ENCODE data around the gene NANP. TPM values are rescaled to one million over a fixed set of nuclear protein-coding genes. Genes with fewer than 3 reads are reported as not detected.
"Not testable (repeated sequence)": the region's sequence is repeated elsewhere in the genome, so short reads cannot be mapped to it uniquely, and the experiment has no call there.

Gene NANP
- polyA plus RNA-seq, 2 of the 4 experiments (the other 2 are of a cell fraction) = 11.2 to 11.4 TPM

- DNase-seq (ENCODE audit: low read depth in 1 of 2, low spot score in 1 of 2); H3K4me3 ChIP-seq; POLR2A ChIA-PET; FAIRE-seq; H3K4me2 ChIP-seq; H3K9me3 ChIP-seq; H3K4me1 ChIP-seq; ATAC-seq; CTCF ChIA-PET; H3K27ac ChIP-seq: not testable (repeated sequence)
- 92% methylated on average over 4 of the region's 4 CpGs for WGBS (ENCODE audit: missing lambda C conversion rate)
Measured at GRCh38 chr20:25652866-25653265, 29.1 kb upstream of the NANP start.

GRCh38 chr20:25644814-25645213 lies 21.0 kb upstream of the NANP start:
- Histone ChIP-seq H3K4me2 (no peak overlapping the region), H3K4me1 (no peaks in the 10 kb centered on the region), H3K27ac (no peak overlapping the region), H3K9me3 (peaks cover 9% of the 10 kb centered on the region; the same call in 1 of the 3 replicates), H3K4me3 (no peak overlapping the region)
- no peak for TF ChIP-seq ZSCAN20 (CRISPR knock-in tag; IDR thresholded peaks at IDR 0.05)
- TF ChIP-seq FOSL2 (IDR thresholded peaks at IDR 0.05) = no peak
- no peak for TF ChIP-seq FOSL2 (CRISPR knock-in tag; IDR thresholded peaks at IDR 0.05)
- TF ChIP-seq ESRRA (IDR thresholded peaks at IDR 0.05; ENCODE audit: borderline replicate concordance, low read length) = no peak
- TF ChIP-seq ELK1 (IDR thresholded peaks at IDR 0.05; ENCODE audit: low read depth, low read length) = no peak
- DNase-seq (ENCODE audit: low read depth in 1 of 2, low spot score in 1 of 2) = no peak
- ChIA-PET CTCF (no interaction called here), POLR2A (no interaction called here)
- ATAC-seq = no peak
- WGBS (ENCODE audit: missing lambda C conversion rate) = 90% methylated on average over 3 of the region's 3 CpGs
- FAIRE-seq = no peak

GRCh38 chr20:25643716-25644115 lies 19.9 kb upstream of the NANP start:
- TF ChIP-seq ZSCAN20 (CRISPR knock-in tag; IDR thresholded peaks at IDR 0.05) = no peak
- no peak for TF ChIP-seq CBX8 (IDR thresholded peaks at IDR 0.05)
- TF ChIP-seq CHD2 (IDR thresholded peaks at IDR 0.05; ENCODE audit: low read length, partially characterized antibody) = no peak
- no peak for TF ChIP-seq FOSB (CRISPR knock-in tag; IDR thresholded peaks at IDR 0.05)
- no peak for TF ChIP-seq HMGXB4 (CRISPR knock-in tag; IDR thresholded peaks at IDR 0.05; ENCODE audit: borderline replicate concordance)
- no peak for TF ChIP-seq ZFP36 (IDR thresholded peaks at IDR 0.05; ENCODE audit: borderline replicate concordance, partially characterized antibody)
- no peak for TF ChIP-seq ESRRA (IDR thresholded peaks at IDR 0.05; ENCODE audit: borderline replicate concordance, low read length)
- no peak for TF ChIP-seq RFX5 (IDR thresholded peaks at IDR 0.05)
- TF ChIP-seq EHF (CRISPR knock-in tag; IDR thresholded peaks at IDR 0.05) = no peak
- no peak for TF ChIP-seq RAD21 (conservative IDR thresholded peaks at IDR 0.05 in 1 of 2, IDR thresholded peaks at IDR 0.05 in 1 of 2)
- no peak for TF ChIP-seq PHF8 (IDR thresholded peaks at IDR 0.05; ENCODE audit: borderline replicate concordance, low read depth)
- TF ChIP-seq E2F6 (IDR thresholded peaks at IDR 0.05; ENCODE audit: borderline replicate concordance, low read depth) = no peak
- TF ChIP-seq POLR2AphosphoS2 (conservative IDR thresholded peaks at IDR 0.05; ENCODE audit: low read length) = no peak
- no peak for TF ChIP-seq RARB (CRISPR knock-in tag; IDR thresholded peaks at IDR 0.05)
- no peak for TF ChIP-seq ZC3H11A (IDR thresholded peaks at IDR 0.05)
- no peak for TF ChIP-seq RCOR1 (IDR thresholded peaks at IDR 0.05; ENCODE audit: low read depth, low read length)
- no peak for TF ChIP-seq TP53 (CRISPR knock-in tag; IDR thresholded peaks at IDR 0.05)
- no peak for TF ChIP-seq GATA3 (IDR thresholded peaks at IDR 0.05; ENCODE audit: borderline replicate concordance)
- TF ChIP-seq PBX3 (IDR thresholded peaks at IDR 0.05) = no peak
- H3K27ac ChIP-seq = no peak overlapping the region
- peaks cover 9% of the 10 kb centered on the region; the same call in 1 of the 3 replicates for H3K9me3 ChIP-seq
- ChIA-PET POLR2A (no interaction called here), CTCF (interaction anchor here (0.6 to 1.0 kb wide), 2 partner anchors 46 to 274 kb away, joined by 3 to 4 read pairs; no protein-coding TSS in a partner anchor)
- no peak overlapping the region for H3K4me2 ChIP-seq
- no peak overlapping the region for H3K4me3 ChIP-seq
- H3K4me1 ChIP-seq = no peaks in the 10 kb centered on the region
- FAIRE-seq (no peak), ATAC-seq (no peak), DNase-seq (ENCODE audit: low read depth in 1 of 2, low spot score in 1 of 2) (no peak)
